ENCODE measurements around the gene PCNX2. TPM values are rescaled to one million over a fixed set of nuclear protein-coding genes. Genes with fewer than 3 reads are reported as not detected.

PCNX2 gene
- total RNA-seq, 3 donors from 2014 or later (not counting 1 experiment from before 2014, with no cell fraction given) = 12.9 to 25.8 (median 16.0) TPM

DNA sequence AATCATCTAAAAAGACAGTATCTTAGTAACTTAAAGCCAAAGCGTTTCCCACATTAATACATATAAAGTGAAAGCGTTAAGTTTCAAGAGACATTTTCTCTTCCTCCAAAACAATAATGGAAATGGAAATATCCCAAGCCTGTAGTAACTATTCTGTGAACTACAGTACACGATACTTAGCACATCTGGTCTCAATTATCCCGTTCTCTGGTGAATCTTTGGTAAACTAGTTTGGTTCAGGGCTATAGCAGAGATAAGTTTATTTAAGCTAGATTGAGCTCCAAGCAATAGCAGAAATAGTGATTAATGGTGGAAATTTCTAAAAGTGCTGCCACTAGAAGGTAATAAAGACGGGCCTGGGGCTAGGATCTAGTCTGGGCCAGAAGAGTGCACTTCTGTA is 55.2 kb downstream of the PCNX2 start:
- H3K36me3 Mint-ChIP-seq = no peaks in the 10 kb centered on the region
- H3K27ac ChIP-seq (ENCODE audit: low read length) = no peak overlapping the region
- 93% methylated on average over 4 of the region's 5 CpGs for WGBS (ENCODE audit: insufficient coverage)
- H3K4me3 ChIP-seq (ENCODE audit: low read length) = no peak overlapping the region
- no peaks in the 10 kb centered on the region for H3K27me3 Mint-ChIP-seq (ENCODE audit: low read depth in 2 of 2)
- H3K9me3 ChIP-seq (ENCODE audit: control insufficient read depth, insufficient read depth, low read length) = no peaks in the 10 kb centered on the region
- no peak overlapping the region for H3K27ac Mint-ChIP-seq
- no peaks in the 10 kb centered on the region for H3K9me3 Mint-ChIP-seq
- no peak overlapping the region for H3K4me3 Mint-ChIP-seq
- no peaks in the 10 kb centered on the region for H3K27me3 ChIP-seq (ENCODE audit: control insufficient read depth, insufficient read depth, low read length)
- intact Hi-C loops (cut with micrococcal nuclease) = loop anchor here (5.0 to 10.0 kb wide), 2 partner anchors 603 to 1376 kb away; no protein-coding TSS in a partner anchor
- H3K4me1 ChIP-seq (ENCODE audit: control insufficient read depth, insufficient read depth, low read length) = no peaks in the 10 kb centered on the region
- no peak for ATAC-seq
- no peak for DNase-seq
- H3K36me3 ChIP-seq (ENCODE audit: control insufficient read depth, insufficient read depth, low read length) = no peaks in the 10 kb centered on the region
- TF ChIP-seq, protein P1, sequence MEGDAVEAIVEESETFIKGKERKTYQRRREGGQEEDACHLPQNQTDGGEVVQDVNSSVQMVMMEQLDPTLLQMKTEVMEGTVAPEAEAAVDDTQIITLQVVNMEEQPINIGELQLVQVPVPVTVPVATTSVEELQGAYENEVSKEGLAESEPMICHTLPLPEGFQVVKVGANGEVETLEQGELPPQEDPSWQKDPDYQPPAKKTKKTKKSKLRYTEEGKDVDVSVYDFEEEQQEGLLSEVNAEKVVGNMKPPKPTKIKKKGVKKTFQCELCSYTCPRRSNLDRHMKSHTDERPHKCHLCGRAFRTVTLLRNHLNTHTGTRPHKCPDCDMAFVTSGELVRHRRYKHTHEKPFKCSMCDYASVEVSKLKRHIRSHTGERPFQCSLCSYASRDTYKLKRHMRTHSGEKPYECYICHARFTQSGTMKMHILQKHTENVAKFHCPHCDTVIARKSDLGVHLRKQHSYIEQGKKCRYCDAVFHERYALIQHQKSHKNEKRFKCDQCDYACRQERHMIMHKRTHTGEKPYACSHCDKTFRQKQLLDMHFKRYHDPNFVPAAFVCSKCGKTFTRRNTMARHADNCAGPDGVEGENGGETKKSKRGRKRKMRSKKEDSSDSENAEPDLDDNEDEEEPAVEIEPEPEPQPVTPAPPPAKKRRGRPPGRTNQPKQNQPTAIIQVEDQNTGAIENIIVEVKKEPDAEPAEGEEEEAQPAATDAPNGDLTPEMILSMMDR (IDR thresholded peaks at IDR 0.05) = no peak
- H3K4me1 Mint-ChIP-seq = peaks cover 0 to 10% of the 10 kb centered on the region in 2 donors

DNA sequence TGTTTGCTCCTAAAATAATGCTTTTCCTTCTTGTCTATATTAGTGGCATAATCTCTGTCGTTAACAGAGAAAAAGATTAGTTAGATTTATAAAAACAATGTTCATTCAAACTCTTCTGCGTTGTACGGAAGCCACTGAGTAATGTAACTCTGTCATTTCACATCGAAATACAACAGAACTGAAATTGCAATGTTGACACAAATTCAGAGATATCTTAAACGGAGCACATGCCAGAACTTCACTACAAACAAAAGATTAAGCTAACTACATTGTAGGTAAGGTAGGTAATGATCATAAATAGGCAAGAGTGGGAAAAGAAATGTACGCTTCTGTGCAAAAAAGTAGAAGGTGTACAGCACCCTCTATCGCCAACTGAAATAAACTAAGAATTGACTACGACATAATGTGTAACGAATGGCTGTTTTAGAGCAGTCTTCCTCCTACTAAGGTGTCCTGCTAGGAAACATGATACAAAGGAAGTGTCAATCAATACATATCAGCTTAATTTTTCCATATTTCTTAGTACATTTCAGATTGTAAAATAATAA is 56.6 kb downstream of the PCNX2 start:
- ATAC-seq (no peak), DNase-seq (no peak)
- intact Hi-C loops (cut with micrococcal nuclease) = no loop called here
- Histone ChIP-seq H3K27me3 (ENCODE audit: control insufficient read depth, insufficient read depth, low read length) (no peaks in the 10 kb centered on the region), H3K9me3 (ENCODE audit: control insufficient read depth, insufficient read depth, low read length) (no peaks in the 10 kb centered on the region), H3K36me3 (ENCODE audit: control insufficient read depth, insufficient read depth, low read length) (no peaks in the 10 kb centered on the region), H3K27ac (ENCODE audit: low read length) (no peak overlapping the region), H3K4me1 (ENCODE audit: control insufficient read depth, insufficient read depth, low read length) (no peaks in the 10 kb centered on the region), H3K4me3 (ENCODE audit: low read length) (no peak overlapping the region)
- WGBS (ENCODE audit: insufficient coverage) = 96% methylated on average over 7 of the region's 9 CpGs
- Mint-ChIP-seq H3K4me3 (no peak overlapping the region), H3K9me3 (no peaks in the 10 kb centered on the region), H3K36me3 (no peaks in the 10 kb centered on the region), H3K4me1 (peaks cover 0 to 5% of the 10 kb centered on the region in 2 donors), H3K27me3 (ENCODE audit: low read depth in 2 of 2) (no peaks in the 10 kb centered on the region), H3K27ac (no peak overlapping the region)
- TF ChIP-seq, protein P1 (IDR thresholded peaks at IDR 0.05) = no peak

DNA sequence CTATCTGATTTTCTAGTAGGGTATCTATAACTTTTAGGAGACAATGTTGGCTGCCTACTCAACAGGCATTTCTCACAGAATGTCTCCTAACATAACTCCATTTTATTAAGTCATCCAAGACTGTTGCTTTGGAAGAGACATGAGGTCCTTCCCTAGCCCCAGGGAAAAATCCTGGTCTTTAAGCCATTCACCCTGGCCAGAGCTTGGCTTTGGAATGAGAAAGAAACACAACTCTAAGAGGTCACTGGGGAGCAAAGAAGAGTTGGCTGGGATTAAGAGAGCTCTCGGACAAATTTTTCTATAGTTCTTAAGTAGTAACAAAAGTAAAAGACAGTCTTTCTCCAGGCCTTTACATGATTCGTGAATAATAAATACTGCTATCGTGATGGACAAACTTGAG is 57.9 kb downstream of the PCNX2 start:
- Mint-ChIP-seq H3K9me3 (no peaks in the 10 kb centered on the region), H3K27me3 (ENCODE audit: low read depth in 2 of 2) (no peaks in the 10 kb centered on the region), H3K27ac (no peak overlapping the region), H3K4me1 (peaks cover 0 to 5% of the 10 kb centered on the region in 2 donors), H3K36me3 (no peaks in the 10 kb centered on the region), H3K4me3 (no peak overlapping the region)
- intact Hi-C loops (cut with micrococcal nuclease) = no loop called here
- Histone ChIP-seq H3K27ac (ENCODE audit: low read length) (no peak overlapping the region), H3K9me3 (ENCODE audit: control insufficient read depth, insufficient read depth, low read length) (no peaks in the 10 kb centered on the region), H3K36me3 (ENCODE audit: control insufficient read depth, insufficient read depth, low read length) (peaks cover 3% of the 10 kb centered on the region), H3K4me3 (ENCODE audit: low read length) (no peak overlapping the region), H3K4me1 (ENCODE audit: control insufficient read depth, insufficient read depth, low read length) (no peaks in the 10 kb centered on the region), H3K27me3 (ENCODE audit: control insufficient read depth, insufficient read depth, low read length) (no peaks in the 10 kb centered on the region)
- DNase-seq (no peak), ATAC-seq (no peak)
- 90% methylated on average over 3 of the region's 3 CpGs for WGBS (ENCODE audit: insufficient coverage)
- TF ChIP-seq, protein P1 (IDR thresholded peaks at IDR 0.05) = no peak

DNA sequence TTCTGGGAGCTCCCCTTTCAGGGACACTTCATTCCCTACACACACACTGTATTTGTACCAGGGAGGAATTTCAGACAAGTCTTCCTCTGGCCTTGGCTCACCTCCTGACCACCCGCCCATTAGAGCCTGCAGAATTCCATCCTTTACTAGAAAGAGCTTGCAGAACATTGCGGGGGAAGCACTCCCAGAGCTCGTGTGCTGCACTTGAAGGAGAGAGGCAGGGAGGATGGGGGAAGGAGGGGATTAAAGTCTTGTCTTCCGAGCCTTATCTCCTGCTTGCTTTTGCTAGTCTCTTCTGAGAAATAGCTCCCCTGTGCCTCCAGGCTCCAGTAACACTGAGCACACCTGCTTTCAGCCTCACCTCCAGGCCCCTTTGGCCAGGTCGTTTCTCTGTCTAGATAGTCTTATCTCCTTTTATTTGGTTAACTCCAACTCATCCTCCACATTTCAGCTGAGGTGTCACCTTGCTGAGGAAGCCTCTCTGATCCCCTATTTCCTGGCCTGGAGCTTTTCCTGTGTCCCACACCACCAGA is 62.0 kb downstream of the PCNX2 start:
- Mint-ChIP-seq H3K36me3 (no peaks in the 10 kb centered on the region), H3K9me3 (no peaks in the 10 kb centered on the region), H3K4me3 (no peak overlapping the region), H3K27me3 (ENCODE audit: low read depth in 2 of 2) (no peaks in the 10 kb centered on the region), H3K27ac (no peak overlapping the region), H3K4me1 (peaks cover 0 to 4% of the 10 kb centered on the region in 2 donors)
- Histone ChIP-seq H3K27me3 (ENCODE audit: control insufficient read depth, insufficient read depth, low read length) (no peaks in the 10 kb centered on the region), H3K9me3 (ENCODE audit: control insufficient read depth, insufficient read depth, low read length) (no peaks in the 10 kb centered on the region), H3K27ac (ENCODE audit: low read length) (no peak overlapping the region), H3K4me3 (ENCODE audit: low read length) (no peak overlapping the region), H3K36me3 (ENCODE audit: control insufficient read depth, insufficient read depth, low read length) (peaks cover 3% of the 10 kb centered on the region), H3K4me1 (ENCODE audit: control insufficient read depth, insufficient read depth, low read length) (no peaks in the 10 kb centered on the region)
- TF ChIP-seq, protein P1 (IDR thresholded peaks at IDR 0.05) = no peak
- no peak for ATAC-seq
- intact Hi-C loops (cut with micrococcal nuclease) = no loop called here
- no peak for DNase-seq
- 86% methylated on average over 4 of the region's 5 CpGs for WGBS (ENCODE audit: insufficient coverage)

All from natural killer cell (primary cell).